ENCODE measurements around the gene PREX1.
"Not testable (repeated sequence)": the region's sequence is repeated elsewhere in the genome, so short reads cannot be mapped to it uniquely, and the experiment has no call there.

Gene PREX1

DNA sequence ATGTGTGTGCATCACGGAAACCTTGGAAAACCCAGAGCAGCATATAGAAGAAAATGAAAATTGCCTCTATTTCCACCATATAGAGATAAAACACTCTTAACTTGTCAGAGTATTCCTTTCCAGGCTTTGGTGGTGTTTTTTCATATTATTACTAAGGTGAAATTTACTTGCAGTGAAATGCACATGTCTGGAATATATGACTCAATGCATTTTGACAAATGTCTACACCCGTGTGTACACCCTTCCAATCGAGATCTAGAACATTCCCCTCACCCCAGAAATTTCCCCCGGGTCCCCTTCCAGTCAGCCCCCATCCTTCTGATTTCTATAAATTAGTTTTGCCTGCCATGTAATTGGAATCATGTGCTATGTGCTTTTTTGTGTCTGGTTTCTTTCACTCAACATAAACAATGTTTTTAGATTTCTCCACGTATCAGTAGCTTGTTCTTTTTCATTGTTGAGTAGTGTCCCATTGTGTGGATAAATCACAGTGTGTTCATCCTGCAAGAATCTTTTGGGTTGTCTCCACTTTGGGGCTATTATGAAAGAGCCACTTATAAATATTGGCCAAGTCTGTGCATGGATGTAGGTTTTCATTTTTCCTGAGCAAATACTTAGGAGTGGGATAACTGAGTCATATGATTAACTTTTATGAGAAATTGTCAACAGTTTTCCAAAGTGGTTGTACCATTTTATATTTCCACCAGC is 19.9 kb upstream of the PREX1 start:
- DNase-seq = no peak

DNA sequence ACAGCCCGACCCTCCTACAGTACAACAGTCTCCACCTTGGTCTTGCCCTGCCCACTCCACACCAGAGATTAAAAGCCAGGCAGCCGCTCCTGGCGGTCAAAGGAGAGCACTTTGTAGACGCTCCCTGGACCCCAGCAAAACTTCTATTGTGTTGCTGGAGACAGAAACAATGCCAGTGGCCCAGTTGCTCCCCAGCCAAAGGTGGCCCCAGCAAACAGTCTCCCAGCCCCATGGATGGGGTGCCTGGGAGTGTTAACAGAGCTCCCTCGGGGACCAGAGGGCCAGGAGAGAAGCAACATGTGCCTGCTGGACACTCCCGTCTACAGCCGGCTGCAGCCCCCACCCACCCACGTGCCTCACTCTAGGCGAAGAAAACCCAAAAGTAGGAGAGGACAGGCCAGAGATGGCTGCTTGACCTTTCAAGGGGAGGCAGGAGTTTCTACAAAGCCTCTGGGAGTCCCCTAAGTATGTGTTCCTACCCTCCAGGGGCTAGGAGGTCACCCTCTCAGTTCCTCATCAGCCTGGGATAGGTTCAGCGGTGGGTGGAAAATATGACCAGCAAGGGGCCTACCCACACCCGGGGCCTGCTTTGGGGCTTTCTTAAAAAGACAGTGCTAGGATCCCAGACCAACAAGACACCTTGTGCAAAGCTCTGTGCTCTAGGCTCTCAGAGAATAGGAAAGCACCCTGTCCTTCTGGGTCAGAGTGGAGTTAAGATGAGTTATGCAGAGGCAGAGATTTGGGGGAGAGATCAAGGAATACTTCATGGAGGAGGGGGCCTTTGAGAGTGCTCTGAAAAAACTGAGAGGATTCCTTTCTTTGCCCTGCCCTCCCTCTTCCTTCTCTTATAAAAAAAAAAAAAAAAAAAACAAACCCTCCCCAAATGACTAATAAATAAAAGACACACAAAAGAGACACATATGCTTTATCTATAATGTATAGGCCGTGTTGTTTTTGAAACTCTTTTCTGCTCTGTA is 19.0 kb upstream of the PREX1 start:
- DNase-seq = peak; percentile 39 to 57

DNA sequence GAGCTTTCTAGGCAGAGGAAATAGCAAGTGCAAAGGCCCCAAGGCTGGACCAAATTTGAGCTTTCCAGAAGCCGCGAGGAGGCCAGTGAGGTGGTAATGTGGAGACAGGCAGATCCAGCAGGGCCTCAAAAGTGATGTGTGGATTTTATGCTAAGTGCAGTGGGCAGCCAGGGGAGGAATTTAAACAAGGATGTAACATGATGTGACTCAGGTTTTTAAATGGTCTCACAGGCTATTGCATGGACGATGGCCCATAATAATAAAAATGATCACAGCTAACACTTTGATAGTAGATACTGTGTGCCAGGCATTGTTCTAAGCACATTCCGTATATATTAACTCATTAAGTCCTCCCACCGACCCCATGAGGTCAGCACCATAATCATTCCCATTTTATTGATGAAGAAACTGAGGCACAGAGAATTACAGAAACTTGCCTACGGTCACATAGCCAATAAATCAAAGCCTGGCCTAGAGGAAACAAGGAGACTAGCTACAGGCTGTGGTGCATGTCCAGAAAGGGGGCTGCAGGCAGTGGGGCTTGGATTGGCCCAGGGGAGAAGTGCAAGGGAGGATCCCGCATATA is 18.0 kb upstream of the PREX1 start:
- DNase-seq = no peak

DNA sequence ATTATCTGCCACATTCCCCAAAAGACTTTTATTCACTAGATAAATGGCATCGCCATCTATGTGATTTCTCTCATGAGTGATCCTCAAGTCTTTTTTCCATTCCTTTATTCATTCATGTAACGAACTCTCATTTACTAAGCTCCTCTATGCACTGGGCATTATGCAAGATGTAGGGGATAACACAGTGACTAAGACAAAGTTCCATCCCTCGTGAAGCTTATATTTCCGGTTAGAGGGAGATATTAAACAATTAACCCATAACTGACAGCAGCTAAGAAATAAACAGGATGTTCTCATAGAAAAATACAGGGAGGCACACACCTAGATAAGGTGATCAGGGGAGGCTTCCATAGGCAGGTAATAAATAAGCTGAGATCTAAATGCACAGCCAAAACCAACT is 17.2 kb upstream of the PREX1 start:
- DNase-seq = no peak

DNA sequence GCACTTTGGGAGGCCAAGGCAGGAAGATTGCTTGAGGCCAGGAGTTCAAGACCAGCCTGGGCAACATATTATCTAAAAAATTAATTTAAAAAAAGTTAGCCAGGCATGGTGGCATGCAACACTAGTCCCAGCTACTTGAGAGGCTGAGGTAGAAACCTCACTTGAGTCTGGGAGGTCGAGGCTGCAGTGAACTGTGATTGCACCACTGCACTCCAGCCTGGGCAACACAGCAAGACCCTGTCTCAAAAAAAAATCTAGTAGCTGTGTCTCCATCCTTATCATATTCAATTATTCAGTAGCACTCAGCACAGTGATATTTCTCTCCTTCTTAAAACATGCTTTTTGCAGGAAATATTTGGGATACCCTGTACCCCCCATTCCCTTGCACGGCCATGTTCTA is 16.1 kb upstream of the PREX1 start:
- not testable (repeated sequence) for DNase-seq

DNA sequence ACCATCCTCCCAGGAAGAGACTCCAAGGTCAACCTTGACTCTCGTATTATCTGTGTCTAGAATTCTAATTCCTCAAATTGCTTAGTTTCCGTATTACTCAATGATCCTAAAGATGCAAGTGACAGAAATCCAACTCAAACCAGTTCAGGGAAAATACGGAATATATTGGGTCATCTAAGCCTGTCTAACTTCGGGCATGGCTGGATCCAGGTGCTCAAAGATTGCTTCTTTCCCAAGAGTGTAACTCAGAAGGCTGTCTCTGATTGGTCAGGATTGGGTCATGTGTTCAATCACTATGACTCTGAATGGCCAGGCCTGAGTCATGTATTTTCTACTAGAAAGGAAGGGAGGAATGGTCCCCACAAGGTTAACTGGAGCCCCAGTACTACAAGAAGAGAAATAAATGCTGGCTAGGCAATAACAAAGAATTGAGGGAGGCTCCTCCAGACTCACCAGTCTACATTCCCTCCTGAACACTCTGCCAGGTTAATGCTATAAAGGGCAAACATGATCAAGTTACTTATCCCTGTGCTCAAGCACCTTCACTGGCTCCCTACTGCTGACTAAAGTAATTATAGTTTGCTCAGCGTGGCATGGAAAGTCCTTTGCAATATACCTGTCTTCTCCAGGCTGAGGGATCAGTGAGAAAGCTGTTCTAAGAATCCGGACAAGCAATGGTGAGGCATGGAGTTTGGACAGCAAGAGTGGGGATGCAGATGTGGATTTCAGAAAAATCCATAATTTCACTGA is 15.4 kb upstream of the PREX1 start:
- no peak for DNase-seq

DNA sequence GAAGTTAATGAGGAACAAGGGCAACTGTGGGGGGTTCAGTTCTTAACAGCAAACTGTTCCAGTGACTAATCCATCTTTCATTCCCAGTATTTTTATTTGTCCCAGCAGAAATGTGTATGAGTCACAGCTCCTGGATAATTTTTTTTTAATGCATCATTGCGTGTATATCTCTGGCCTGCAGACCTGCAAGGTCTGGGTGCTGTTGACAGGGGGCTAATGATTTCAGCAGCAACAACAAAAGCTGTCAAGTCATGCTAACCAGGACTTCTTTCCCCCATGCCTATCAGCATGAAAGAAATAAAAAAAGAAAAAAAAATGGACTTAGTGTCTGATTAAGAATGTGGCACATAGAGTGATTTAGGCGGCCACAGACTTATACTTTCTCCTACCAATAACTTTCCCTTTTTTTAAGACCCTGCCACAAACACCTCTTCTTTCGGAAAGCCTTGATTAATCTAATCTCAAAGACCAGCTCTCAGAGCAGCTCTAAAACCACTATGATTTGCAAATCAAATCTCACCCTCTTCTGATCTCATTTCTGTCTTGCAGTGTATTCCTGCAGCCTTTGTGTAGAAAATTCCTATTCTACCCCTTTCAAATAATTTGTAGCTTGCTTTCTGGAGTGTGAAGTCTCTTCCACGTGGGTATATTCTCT is 14.2 kb upstream of the PREX1 start:
- no peak for DNase-seq

DNA sequence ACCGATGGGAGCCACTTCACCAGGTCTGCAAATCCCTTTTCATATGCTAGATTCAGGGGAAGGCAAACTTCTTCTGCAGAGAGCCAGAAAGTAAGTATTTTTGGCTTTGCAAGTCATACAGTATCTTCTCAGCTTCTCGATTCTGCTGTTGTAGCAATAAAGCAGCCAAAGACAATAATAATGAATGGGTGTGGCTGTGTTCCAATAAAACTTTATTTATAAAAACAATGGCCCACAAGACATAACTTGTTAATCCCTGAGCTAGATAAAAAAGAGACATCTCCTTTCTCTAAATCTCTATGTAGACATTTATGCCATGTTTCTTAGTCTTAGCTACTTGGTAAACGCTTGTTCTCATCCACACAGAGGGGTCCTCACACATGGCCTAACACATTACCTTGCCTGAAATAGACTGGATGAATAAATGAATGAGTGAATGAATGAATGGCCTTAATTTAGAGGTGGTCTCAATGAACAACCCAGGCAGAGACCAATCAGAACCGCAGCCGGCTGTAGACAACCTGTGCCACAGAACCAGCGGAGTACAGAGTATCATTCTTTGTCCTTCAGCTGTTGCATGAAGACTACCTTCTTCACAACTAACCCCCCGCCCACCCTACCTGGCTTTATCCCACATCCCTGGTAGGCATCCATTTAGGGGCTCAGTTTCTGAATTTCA is 13.5 kb upstream of the PREX1 start:
- DNase-seq = no peak

DNA sequence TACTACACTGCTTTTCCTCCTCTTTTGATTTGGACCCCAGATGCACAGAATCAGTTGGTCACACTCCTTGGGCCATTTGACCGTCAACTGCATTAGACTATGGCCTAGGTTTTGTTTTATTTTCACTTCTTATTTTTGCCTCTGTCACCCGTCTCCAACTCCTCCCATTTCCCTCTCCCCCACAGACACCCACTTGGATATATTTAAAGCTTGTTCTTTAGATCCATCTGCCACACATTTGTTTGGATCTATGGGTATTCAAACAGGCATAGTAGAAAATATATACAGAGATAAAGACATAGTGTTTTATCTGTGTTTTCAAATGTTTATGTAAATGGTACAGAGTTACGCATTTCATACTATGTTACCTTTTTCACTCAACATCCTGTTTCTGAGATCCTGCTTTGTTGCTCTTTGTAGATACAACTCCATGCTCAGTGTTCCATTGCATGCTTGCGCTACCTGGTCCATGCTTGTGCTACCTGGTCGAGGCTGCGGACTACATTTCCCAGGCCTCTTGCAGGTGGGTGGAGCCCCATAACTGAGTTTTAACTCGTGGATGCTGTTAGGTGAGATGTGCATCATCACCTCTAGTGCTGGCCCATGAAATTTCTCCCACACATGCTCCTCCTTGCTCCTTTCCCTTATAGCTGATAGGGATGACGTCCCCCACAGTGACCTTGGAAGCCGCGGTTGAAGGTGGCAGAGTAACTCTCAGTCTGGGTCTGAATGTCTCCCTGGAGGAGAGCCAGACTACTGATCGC is 11.5 kb upstream of the PREX1 start:
- DNase-seq = no peak

DNA sequence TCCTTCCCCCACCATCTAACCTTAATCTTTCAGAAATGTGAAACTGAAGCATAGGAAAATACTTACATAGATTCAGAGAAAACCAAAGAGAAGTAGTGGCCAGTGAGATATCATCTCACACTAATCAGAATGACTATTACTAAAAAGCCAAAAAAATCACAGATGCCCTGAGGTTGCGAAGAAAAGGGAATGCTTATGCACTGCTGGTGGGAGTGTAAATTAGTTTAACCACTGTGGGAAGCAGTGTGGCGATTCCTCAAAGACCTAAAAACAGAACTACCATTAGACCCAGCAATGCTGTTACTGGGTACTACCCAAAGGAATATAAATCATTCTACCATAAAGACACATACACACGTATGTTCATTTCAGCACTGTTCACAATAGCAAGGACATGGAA is 9.2 kb upstream of the PREX1 start:
- no peak for DNase-seq

DNA sequence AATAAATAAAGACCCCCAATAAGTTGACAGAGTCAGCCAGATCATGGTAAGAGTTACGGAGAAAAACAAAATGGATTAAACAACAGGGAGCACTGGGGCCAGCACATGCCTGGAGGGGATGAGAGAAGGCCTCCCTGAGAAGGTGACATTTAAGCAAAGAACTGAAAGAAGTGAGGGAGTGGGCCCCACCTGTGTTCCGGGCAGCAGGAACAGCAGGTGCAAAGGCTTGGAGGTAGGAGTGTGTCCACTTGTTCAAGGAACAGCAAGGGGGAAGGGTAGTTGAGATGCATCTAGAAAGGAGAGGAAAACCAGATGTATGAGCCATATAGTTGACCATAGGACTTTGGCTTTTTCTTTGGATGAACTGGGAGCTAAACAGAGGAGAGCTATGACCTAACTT is 7.6 kb upstream of the PREX1 start:
- no peak for DNase-seq

DNA sequence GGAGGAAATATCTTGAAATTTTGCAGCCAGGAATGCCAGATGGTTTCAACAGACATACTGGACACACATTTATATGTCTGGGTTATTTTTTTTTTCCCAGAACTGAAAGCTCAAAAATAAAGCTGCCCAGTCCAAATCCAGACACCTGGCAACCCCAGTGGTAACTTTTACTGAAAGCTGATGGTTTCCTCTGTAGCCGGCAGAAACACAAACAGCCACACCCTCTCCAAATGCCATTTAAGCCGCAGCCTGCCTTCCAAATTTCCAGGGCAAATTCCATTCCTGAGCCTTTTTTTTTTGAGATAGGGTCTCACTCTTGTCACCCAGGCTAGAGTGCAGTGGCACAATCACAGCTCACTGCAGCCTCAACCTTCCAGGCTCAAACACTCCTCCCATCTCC is 6.5 kb upstream of the PREX1 start:
- no peak for DNase-seq

DNA sequence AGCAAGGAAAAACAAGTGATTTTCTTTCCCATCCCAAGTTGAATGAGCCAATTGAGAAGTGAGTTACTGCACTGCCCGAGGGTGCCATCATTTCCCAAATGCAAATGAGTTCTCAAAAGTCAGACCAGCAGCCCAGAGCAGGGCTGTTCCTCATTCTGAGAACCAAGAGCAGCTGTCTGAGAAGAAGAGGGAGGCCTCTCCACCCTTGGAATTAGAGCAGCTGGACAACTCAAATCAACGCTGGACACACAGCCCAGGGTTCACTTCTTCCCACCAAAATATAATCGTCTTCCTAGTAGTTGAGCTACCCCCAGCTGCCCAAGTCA is 4.6 kb upstream of the PREX1 start:
- no peak for DNase-seq

DNA sequence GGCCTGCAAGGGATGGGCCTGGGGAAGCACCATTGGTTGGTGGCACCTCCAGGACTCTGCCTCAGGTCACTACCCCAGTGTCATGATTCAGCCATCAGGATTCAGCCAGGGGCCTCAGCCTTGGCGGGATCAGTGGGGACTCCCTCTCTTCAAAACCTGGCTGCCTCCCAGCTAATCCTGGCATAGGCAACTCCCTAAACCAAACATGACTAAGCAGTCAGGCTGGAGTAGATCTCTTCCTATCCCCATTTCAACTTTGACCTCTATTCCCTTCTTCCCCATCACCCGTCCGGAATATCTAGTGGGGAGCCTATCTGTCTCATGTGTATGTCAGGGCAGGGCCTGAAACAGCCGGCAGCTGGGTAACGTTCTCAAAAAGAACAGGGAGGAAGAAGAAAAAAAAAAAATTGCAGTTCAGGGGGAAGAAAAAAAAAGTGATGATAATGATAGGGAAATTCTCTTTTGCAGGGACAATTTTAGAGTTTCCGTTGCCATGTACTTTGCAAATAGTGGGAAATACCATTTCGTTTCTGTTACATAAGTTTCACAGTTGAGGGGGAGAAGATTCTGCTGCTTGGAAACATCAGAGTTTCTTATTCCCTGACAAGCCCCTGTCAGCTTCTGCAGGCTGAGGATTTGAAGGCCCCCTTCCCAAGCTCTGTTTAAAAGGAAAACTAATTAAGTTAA is 4.1 kb upstream of the PREX1 start:
- DNase-seq = no peak

DNA sequence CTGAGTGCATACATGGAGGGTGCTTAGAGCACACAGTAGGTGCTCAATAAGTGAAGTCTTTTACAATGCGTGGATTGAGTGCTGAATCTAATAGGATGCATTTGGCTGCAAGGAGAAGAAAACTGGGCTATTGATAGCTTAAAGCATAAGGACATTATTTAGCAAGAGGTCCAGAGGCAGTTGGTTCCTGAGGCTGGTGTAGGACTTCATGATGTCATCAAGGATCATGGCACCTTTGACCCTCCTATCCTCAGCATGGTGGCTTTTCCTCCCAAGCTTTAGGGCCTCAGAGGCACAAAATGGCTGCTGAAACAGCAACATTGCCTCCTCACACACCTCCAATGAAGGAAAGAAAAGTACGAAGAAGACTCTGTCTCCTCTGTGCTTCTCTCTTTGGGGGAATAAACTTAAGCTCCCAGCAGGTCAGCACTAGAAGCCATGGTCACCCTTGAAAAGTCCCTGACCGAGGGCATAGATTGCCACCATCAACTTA is 3.1 kb upstream of the PREX1 start:
- DNase-seq = no peak

DNA sequence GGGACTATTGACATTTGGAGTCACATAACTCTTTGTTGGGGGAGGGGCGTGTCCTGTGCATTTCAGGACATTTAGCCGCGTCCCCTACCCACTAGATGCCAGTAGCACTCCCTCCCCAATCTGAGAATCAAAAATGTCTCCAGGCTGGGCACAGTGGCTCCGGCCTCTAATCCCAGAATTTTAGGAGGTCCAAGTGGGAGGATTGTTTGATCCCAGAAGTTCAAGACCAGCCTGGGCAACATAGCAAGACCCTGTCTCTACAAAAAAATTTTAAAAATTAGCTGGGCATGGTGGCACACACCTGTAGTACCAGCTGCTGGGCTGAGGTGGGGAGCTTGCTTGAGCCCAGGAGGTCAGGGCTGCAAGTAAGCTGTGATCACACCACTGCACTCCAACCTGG is 2.1 kb upstream of the PREX1 start:
- DNase-seq = no peak

DNA sequence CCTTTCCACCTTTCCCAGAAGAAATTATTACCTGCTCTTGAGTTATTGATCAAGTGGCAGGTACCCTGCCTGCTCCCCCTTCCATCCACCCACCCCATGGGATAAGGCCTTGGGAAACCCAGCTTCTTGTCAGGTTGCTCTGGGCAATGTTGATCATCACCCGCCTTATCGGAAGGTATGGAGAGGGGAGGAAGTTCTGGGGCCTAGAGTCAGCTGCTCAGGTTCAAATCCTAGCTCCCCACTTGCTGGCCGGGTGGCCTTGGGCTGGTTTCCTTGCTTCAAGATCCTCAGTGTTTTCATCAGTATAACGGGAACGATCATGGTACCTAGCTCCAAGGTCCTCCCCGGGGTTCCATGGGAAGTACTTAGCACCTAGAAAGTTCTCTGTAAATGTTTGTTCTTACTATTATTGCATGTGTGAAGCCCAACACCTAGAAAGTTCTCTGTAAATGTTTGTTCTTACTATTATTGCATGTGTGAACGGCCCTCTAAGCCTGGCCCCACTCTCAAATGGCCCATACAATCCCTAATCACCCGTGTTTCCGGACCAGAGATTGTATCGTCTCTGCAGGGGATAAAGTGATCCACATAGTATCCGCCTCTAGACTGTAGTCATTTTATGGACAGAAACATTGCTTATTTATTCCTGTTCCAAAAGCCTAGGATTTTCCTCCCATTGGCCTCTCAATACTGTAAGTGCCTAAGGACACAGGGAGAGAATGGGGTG is 1.1 kb upstream of the PREX1 start:
- DNase-seq = no peak

DNA sequence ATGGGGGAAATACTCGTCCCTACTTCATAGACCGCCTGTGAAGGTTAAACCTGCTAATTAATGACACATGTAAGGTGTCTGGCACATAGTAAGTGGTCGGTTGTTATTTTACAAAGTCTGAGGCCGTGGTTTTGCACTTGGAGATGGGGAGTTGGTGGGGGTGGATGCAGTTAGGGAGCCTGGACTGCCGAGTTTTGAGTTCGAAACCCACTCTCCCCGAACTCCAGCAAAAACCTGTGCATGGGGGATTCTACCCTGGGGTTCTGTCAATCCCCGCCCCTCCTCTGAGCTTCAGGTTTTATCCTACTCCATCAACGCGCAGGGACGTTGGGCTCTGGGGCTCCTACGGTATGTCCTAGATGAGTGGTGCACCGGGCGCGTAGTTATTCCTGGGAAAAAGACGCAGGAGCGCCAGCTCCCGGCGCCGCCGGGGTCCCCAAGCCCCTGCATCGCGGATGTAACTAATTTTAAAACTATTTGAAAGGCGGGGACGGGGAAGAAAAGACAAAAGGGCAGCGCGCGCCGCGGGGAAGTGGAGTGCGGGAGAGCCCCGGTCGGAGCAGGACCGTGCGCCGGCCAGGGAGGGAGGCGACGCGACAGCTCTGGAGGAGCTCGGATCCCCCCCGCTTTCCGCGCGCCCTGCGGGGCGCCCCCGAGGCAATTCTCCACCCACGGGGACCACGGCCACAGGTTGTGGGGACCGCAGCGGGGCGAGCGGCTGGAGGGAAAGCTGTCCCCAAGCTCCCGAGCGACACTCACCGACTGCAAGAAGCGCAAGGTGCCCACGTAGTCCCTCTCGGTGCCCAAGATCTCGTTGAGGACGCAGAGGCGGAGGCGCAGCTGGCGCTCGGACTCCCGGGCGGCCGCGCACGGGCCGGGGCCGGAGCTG is 672 bp downstream of the PREX1 start:
- DNase-seq = no peak

DNA sequence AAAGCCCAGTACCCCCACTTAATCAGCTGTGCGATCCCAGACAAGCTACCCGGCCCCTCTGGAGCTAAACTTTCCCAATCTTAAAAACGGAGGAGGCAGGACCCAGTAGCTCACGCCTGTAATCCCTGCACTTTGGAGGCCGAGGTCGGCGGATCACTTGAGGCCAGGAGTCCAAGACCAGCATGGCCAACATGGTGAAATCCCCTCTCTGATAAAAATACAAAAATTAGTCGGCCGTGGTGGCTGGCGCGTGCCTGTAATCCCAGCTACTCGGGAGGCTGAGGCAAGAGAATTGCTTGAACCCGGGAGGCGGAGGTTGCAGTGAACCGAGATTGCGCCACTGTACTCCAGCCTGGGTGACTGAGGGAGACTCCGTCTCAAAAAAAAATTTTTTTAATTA is 1.3 kb downstream of the PREX1 start:
- DNase-seq = not testable (repeated sequence)

Measured in stimulated activated CD4-positive, alpha-beta T cell treated with anti-CD3 and anti-CD28 coated beads, Interleukin-2, amount 100 ng/mL, for 48 hours (primary cell).